HG03565 (cell line): Measurements from ENCODE around the gene ICA1.

ENCODE experiments used
- ATAC-seq: cut with Tn5 transposase; IDR thresholded peaks from one replicate; pipeline ENCODE4 v1.9.1; 2021; ENCODE audit warnings: mild to moderate bottlenecking, moderate library complexity; ENCODE audit not compliant: unreplicated experiment

The ICA1 gene

GRCh38 chr7:8165150-8165549, 96.8 kb downstream of the ICA1 start:
- no peak for ATAC-seq

- no peak for ATAC-seq
These were observed 99.8 kb downstream of the ICA1 start for GRCh38 chr7:8162181-8162580.

GRCh38 chr7:8161364-8161828, 100.6 kb downstream of the ICA1 start:
- ATAC-seq = no peak

GRCh38 chr7:8160779-8161345, 101.1 kb downstream of the ICA1 start:
- no peak for ATAC-seq

GRCh38 chr7:8160250-8160649, 101.7 kb downstream of the ICA1 start:
- ATAC-seq = no peak

- ATAC-seq = no peak
These were observed 102.4 kb downstream of the ICA1 start for GRCh38 chr7:8159595-8159994.

GRCh38 chr7:8157296-8157695, 104.7 kb downstream of the ICA1 start:
- no peak for ATAC-seq

GRCh38 chr7:8155836-8156235, 106.1 kb downstream of the ICA1 start:
- no peak for ATAC-seq

- ATAC-seq = no peak
These were observed 107.7 kb downstream of the ICA1 start for GRCh38 chr7:8154272-8154671.

GRCh38 chr7:8152489-8153192, 109.3 kb downstream of the ICA1 start:
- no peak for ATAC-seq

GRCh38 chr7:8151161-8151725, 110.7 kb downstream of the ICA1 start:
- no peak for ATAC-seq

GRCh38 chr7:8149222-8149621, 112.7 kb downstream of the ICA1 start:
- no peak for ATAC-seq

- ATAC-seq = no peak
These were observed 114.1 kb downstream of the ICA1 start for GRCh38 chr7:8147760-8148463.

- no peak for ATAC-seq
These were observed 115.1 kb downstream of the ICA1 start for GRCh38 chr7:8146788-8147413.

GRCh38 chr7:8146106-8146787, 115.7 kb downstream of the ICA1 start:
- ATAC-seq = no peak

- ATAC-seq = no peak
These were observed 117.1 kb downstream of the ICA1 start for GRCh38 chr7:8144856-8145255.

- no peak for ATAC-seq
These were observed 118.7 kb downstream of the ICA1 start for GRCh38 chr7:8143151-8143874.

GRCh38 chr7:8142477-8142876, 119.5 kb downstream of the ICA1 start:
- no peak for ATAC-seq

- no peak for ATAC-seq
These were observed 120.9 kb downstream of the ICA1 start for GRCh38 chr7:8141070-8141469.
